GM19193 (cell line): ENCODE data around the gene HIVEP1.

Experiments used
- POLR2A ChIP-seq: IDR thresholded peaks from 4 replicates; pipeline ENCODE4 v1.6.1; 2011; ENCODE audit not compliant: insufficient read depth, insufficient read length; ENCODE audit errors: extremely low read depth

HIVEP1 gene

GRCh38 chr6:12075067-12075563 lies 63.0 kb downstream of the HIVEP1 start:
- TF ChIP-seq POLR2A, result no peak

GRCh38 chr6:12077021-12077710 lies 65.1 kb downstream of the HIVEP1 start:
- TF ChIP-seq POLR2A, result no peak

DNA sequence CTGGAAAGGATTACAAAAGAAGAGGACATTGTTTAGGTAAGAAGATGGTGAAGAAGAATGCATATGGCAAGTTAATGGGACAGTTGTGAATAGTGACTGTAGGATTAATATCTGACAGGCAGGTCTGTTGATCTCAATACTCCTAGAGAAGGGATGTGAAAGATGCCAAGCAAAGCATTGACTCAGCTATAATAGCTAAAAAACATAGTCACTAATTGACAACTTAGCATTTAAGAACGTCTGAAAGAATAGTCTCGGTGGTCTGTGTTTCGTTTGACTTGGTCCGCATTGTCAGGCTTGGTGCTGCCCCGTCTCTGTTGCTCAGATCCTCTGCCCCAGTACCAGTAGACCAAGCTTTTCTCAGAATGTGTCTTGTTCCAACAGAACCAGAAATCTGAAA lies 65.9 kb downstream of the HIVEP1 start:
- TF ChIP-seq POLR2A, result no peak

- no peak for TF ChIP-seq POLR2A
Observed at GRCh38 chr6:12081771-12082170, 69.7 kb downstream of the HIVEP1 start.

DNA sequence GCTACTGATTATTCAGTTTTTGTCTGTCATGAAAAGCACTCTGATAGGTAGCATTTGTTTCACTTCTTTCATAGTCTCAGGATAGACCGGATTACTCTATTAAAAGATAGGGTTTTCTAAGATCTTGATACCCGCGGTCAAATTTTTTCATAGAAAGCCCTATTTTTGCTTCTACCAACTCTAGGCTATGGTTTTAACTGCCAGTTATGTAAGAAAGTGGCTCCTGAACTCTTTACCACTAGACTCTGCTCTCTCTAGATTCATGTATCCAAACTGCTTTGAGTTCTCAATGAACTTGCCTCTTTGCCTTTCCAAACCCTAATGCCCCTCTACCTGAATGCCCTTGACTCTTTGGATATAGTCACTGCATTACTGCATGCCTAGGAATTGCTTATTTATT lies 70.3 kb downstream of the HIVEP1 start:
- no peak for TF ChIP-seq POLR2A

- no peak for TF ChIP-seq POLR2A
Observed at GRCh38 chr6:12083302-12083701, 71.2 kb downstream of the HIVEP1 start.

GRCh38 chr6:12083763-12084162 lies 71.7 kb downstream of the HIVEP1 start:
- TF ChIP-seq POLR2A, result no peak

GRCh38 chr6:12084681-12085080 lies 72.6 kb downstream of the HIVEP1 start:
- no peak for TF ChIP-seq POLR2A

GRCh38 chr6:12088531-12088930 lies 76.4 kb downstream of the HIVEP1 start:
- TF ChIP-seq POLR2A, result no peak

DNA sequence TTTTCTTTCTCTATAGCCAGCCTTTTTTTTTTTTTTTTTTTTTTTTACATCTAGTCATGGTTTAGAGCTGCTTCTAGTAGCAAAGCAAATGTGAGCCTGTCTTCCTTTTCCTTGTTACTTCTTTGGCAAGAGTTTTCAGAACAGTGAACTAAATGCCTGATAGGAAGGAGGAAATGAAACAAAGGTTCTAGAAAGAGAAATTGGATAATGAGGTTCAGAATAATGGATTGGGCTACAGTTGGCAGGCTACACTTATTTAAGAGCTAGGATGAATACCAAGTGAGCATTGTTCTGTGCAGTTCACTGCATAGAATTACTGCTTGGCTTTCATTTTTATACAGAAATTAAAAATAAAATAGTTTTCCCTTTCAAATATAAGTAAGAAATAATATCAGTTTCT lies 78.6 kb downstream of the HIVEP1 start:
- TF ChIP-seq POLR2A, result no peak

GRCh38 chr6:12092762-12093161 lies 80.7 kb downstream of the HIVEP1 start:
- no peak for TF ChIP-seq POLR2A

- TF ChIP-seq POLR2A, result no peak
Observed at GRCh38 chr6:12094689-12095088, 82.6 kb downstream of the HIVEP1 start.

DNA sequence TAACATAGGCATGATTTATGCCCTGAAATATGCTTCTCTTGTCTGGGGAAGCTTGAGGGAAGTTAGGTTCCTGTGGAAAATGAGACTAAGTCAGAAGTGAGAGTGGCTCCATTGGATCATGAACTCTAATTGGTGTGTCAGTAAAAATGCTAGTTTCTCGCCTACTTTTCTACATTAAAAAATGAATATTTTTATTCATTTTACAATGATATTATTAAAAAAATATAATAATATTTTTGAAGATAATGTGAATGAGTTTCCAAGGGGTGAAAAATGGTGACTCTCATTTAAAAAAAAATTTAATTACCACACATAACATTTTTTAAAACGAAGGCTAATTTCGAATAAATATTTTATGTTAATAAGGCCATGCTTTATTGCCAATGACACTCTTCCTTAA lies 84.2 kb downstream of the HIVEP1 start:
- no peak for TF ChIP-seq POLR2A

- TF ChIP-seq POLR2A, result no peak
Observed at GRCh38 chr6:12097791-12098190, 85.7 kb downstream of the HIVEP1 start.

GRCh38 chr6:12099623-12100338 lies 87.7 kb downstream of the HIVEP1 start:
- TF ChIP-seq POLR2A, result no peak

DNA sequence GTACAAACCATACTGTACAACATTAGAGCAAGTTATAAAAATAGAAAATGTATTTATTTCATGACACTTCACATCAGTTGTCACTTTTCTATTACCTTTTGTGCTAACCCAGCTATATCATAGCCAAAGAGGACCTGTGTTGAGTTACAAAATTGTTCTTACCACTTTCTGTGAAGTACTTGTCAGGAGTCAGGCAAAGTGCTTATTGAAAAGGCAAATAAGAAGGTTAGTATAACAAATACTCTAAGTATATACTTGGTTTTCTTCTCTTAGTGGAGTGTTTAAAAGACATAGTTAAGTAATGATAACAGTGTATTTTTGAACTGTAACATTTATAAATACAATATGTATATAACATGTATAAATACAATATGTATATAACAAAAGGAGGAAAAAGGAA lies 88.9 kb downstream of the HIVEP1 start:
- no peak for TF ChIP-seq POLR2A
